ENCODE measurements around the gene ZNF385B.

ZNF385B gene

GRCh38 chr2:179692610-179693009, 168.8 kb downstream of the ZNF385B start:
- DNase-seq (ENCODE audit: low spot score) = no peak

GRCh38 chr2:179692043-179692442, 169.4 kb downstream of the ZNF385B start:
- DNase-seq (ENCODE audit: low spot score) = no peak
- in situ Hi-C loops (cut with MboI; ENCODE audit: low pct_unique_long_range_greater_than_20kb, low sequenced_read_pairs, unreplicated experiment) = no loop called here

More at GRCh38 chr2:179692610-179693009, 168.8 kb downstream of the ZNF385B start:
- TF ChIP-seq, protein P1, sequence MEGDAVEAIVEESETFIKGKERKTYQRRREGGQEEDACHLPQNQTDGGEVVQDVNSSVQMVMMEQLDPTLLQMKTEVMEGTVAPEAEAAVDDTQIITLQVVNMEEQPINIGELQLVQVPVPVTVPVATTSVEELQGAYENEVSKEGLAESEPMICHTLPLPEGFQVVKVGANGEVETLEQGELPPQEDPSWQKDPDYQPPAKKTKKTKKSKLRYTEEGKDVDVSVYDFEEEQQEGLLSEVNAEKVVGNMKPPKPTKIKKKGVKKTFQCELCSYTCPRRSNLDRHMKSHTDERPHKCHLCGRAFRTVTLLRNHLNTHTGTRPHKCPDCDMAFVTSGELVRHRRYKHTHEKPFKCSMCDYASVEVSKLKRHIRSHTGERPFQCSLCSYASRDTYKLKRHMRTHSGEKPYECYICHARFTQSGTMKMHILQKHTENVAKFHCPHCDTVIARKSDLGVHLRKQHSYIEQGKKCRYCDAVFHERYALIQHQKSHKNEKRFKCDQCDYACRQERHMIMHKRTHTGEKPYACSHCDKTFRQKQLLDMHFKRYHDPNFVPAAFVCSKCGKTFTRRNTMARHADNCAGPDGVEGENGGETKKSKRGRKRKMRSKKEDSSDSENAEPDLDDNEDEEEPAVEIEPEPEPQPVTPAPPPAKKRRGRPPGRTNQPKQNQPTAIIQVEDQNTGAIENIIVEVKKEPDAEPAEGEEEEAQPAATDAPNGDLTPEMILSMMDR (IDR thresholded peaks at IDR 0.05; ENCODE audit: extremely low read depth, insufficient read depth, missing control alignments) = no peak
- in situ Hi-C loops (cut with MboI; ENCODE audit: low pct_unique_long_range_greater_than_20kb, low sequenced_read_pairs, unreplicated experiment) = no loop called here

GRCh38 chr2:179691235-179691634, 170.2 kb downstream of the ZNF385B start:
- no peak for DNase-seq (ENCODE audit: low spot score)
- in situ Hi-C loops (cut with MboI; ENCODE audit: low pct_unique_long_range_greater_than_20kb, low sequenced_read_pairs, unreplicated experiment) = no loop called here
- TF ChIP-seq, protein P1 (IDR thresholded peaks at IDR 0.05; ENCODE audit: extremely low read depth, insufficient read depth, missing control alignments) = no peak

More at GRCh38 chr2:179692043-179692442, 169.4 kb downstream of the ZNF385B start:
- TF ChIP-seq, protein P1 (IDR thresholded peaks at IDR 0.05; ENCODE audit: extremely low read depth, insufficient read depth, missing control alignments) = no peak

DNA sequence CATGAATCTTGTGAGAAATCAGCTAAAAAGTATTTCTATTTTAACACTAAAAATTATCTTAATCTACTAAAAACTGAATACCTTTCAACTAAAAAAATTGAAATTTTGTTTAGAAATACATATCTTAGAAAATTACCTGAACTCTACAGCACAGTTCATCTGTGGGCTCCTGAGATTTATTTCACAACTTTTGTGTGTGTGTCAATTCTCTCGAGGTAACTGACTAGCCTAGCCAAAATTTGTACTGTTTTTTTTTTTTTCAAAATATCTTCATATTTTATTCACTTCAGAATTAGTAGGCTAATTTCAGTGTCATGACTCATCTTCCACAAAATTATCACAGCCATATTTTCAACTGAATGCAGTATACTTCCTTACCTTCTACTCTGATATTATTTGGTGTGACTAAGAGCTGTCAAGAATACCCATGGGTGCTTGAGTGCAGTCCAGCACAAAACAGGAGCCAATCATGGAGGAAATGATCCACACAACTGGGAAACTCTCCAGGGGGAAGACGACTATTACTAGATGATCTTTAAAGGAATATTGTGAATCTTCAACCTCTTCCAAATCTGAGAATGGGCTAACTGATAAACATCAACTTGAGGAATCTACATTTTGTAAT, 174.6 kb downstream of the ZNF385B start:
- TF ChIP-seq, protein P1 (IDR thresholded peaks at IDR 0.05; ENCODE audit: extremely low read depth, insufficient read depth, missing control alignments) = no peak
- no peak for DNase-seq (ENCODE audit: low spot score)
- in situ Hi-C loops (cut with MboI; ENCODE audit: low pct_unique_long_range_greater_than_20kb, low sequenced_read_pairs, unreplicated experiment) = no loop called here

DNA sequence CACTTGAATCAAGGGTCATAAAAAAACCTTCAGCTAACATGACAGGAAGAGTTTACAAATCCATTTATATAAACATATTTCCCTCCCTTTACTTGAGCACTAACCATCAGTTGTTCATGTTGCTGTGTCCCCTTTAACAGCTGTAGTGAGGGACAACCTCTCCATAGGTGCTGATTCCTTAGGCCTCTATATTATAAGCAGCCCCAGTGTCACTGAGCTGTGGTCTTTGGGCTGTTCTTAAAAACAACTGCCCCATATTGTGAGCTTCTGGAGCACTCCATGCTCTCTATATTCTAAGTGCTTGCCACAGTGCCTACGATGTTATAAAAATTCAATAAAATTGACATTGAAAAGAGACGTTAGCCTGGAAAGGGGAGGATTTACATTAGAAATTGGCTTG, 175.3 kb downstream of the ZNF385B start:
- DNase-seq (ENCODE audit: low spot score) = no peak
- TF ChIP-seq, protein P1 (IDR thresholded peaks at IDR 0.05; ENCODE audit: extremely low read depth, insufficient read depth, missing control alignments) = no peak
- in situ Hi-C loops (cut with MboI; ENCODE audit: low pct_unique_long_range_greater_than_20kb, low sequenced_read_pairs, unreplicated experiment) = no loop called here

DNA sequence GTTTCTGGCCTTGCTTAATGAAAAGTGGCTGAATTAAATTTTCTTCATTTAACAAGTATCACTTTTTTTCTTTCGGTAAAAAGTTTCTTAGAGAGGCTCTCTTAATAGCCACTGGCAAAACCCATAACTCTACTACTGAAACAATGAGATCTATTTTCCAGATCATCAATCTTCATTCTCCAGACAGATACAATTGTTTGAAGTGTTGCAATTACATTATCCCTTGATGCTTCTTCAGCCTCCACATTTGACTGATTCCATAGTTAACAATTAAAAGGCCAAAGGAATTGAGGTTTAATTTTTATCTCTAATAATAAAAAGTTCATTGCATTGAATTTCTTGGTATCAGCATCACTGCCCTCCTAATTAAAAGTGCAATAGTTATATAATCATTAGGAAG, 176.3 kb downstream of the ZNF385B start:
- no peak for DNase-seq (ENCODE audit: low spot score)
- TF ChIP-seq, protein P1 (IDR thresholded peaks at IDR 0.05; ENCODE audit: extremely low read depth, insufficient read depth, missing control alignments) = no peak
- in situ Hi-C loops (cut with MboI; ENCODE audit: low pct_unique_long_range_greater_than_20kb, low sequenced_read_pairs, unreplicated experiment) = no loop called here
